BLaER1 treated with 17β-estradiol and CSF1 and Interleukin-3, amounts not matched to agents 10 nM and 100 nM (cell line): Measurements from ENCODE around the gene DENND2C.
A peak's percentile ranks its signal among the peaks of the same experiment; 100 is the strongest.

Source experiments
- H3K27ac ChIP-seq, 11 experiments: shearing (Covaris generic); formaldehyde crosslinking; 2 replicates each; pipeline ENCODE4 v1.8.1; 2022
- H3K27me3 ChIP-seq, 11 experiments: shearing (Covaris generic); formaldehyde crosslinking; 2 replicates each; pipeline ENCODE4 v1.8.1; 2022
- H3K36me3 ChIP-seq, 11 experiments: shearing (Covaris generic); formaldehyde crosslinking; 2 replicates each; pipeline ENCODE4 v1.8.1; 2022
- H3K4me1 ChIP-seq, 10 experiments: shearing (Covaris generic); formaldehyde crosslinking; 2 replicates each; pipeline ENCODE4 v1.8.1; 2022
- H3K4me2 ChIP-seq, 11 experiments: shearing (Covaris generic); formaldehyde crosslinking; 2 replicates each; pipeline ENCODE4 v1.8.1; 2022
- H3K4me3 ChIP-seq, 10 experiments: shearing (Covaris generic); formaldehyde crosslinking; 2 replicates each; pipeline ENCODE4 v1.8.1; 2022
- H3K9ac ChIP-seq, 11 experiments: shearing (Covaris generic); formaldehyde crosslinking; 2 replicates each; pipeline ENCODE4 v1.8.1; 2022
- H3K9me3 ChIP-seq, 11 experiments: shearing (Covaris generic); formaldehyde crosslinking; replicated peaks in 1 of 11; 2 replicates each; pipeline ENCODE4 v1.8.1; 2022
- H4K20me1 ChIP-seq, 11 experiments: shearing (Covaris generic); formaldehyde crosslinking; 2 replicates each; pipeline ENCODE4 v1.8.1; 2022
- Cebpa-rat ChIP-seq, 11 experiments: shearing (Covaris generic); IDR thresholded peaks; 2 replicates each; pipeline ENCODE4 v1.8.1; 2022

DENND2C gene, protein sequence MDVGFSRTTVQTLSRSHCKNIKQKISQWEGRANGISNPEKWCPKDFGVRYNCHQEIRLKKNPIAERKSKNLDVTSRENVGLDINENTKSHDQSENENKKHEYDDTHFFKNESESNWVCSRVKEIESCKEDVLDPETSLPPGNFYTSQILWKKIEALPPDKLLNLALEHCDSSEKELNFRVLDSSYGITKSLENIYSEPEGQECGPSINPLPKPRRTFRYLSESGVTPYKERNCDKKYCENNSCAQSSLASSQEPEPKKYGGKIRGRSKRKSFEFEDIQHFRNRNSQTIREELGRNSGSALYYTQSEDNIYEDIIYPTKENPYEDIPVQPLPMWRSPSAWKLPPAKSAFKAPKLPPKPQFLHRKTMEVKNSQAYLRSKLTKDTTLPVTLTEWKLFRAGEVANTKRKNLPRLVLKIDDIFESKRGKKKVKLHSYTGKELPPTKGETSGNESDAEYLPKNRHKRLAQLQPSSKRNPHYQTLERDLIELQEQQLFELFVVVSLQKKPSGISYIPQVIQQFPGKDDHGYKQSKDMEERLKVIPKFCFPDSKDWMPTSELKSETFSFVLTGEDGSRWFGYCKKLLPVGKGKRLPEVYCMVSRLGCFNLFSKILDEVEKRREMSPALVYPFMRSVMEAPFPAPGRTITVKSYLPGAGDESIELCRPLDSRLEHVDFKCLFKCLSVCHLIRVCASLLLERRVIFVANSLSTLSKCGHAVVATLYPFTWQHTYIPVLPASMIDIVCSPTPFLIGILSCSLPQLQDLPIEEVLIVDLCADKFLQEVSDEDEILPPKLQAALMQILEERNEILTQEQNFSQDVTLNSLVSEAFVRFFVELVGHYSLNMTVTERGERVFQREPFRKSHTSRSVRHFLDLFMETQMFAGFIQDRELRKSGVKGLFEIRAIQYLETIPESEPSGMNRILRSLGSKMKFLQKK

DNA sequence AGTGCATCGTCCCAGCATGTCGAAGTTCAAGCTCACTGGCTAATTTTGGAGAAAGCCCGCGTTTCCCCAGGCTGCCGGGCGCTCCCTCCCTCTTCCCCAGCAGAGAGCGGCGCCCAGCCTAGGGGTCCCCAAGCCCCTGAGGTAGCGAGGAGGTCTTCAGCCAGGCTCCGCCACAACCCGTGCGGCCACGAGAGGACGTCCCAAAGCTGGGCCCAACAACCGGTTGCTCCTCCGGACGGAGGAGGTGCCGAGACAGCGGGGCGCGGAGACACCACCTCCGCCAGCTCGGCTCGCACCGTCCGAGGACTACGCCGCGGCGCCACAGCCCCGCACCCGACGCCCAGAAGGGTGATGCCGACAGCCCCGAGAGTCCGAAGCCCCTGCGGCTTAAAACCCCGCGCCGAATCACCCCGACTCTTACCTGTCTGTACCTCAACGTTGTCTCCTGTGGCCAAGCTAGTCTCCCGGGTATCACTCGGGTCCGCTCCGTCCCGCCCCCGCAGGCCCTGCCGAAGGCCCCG, at the start of gene DENND2C:
Gene DENND2C, minus strand, starts transcription at position 488 of the 521 bp plus-strand sequence. CDS start 44,065 bp downstream, outside the sequence.
- no peaks in the 10 kb centered on the region for H3K36me3 ChIP-seq
- H3K27me3 ChIP-seq, result peaks cover 2 to 16% (median 11%) of the 10 kb centered on the region in 11 experiments; a peak in 18 of 22 replicates
- H3K4me1 ChIP-seq, result peaks cover 4 to 13% (median 9%) of the 10 kb centered on the region in 10 experiments; a peak in 12 of 20 replicates
- H3K9ac ChIP-seq, result peak within 1 kb of the TSS; percentile 55 to 83 (median 75); a peak in 21 of 22 replicates
- H3K4me3 ChIP-seq, result peak within 1 kb of the TSS; percentile 59 to 82 (median 73)
- H3K4me2 ChIP-seq, result peak within 1 kb of the TSS; percentile 90 to 98 (median 95)
- H3K9me3 ChIP-seq, result no peaks in the 10 kb centered on the region
- no peak for TF ChIP-seq Cebpa-rat (IDR thresholded peaks at IDR 0.05)
- H3K27ac ChIP-seq, result peak within 1 kb of the TSS in 4 of 11 experiments; percentile 21 to 66 (median 54); a peak in 9 of 22 replicates
- H4K20me1 ChIP-seq, result no peaks in the 10 kb centered on the region

DNA sequence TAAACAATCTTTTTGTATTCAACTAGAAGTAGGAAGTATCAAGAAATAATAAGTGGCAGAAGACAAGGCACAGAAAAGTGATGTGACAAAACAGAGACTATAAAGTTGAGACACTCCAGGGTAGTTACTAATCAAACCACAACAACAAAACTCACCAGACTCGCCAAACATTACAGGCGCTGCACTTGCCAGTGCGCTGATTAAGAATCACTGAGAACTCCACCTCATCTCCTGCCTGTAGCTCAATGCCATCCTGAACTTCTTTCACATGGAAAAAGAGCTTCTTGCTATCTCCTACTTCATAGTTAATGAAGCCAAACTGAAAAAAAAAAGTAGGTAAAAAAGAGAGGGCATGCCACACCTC, 49.6 kb upstream of the DENND2C start:
- Histone ChIP-seq H3K27me3 (no peaks in the 10 kb centered on the region), H4K20me1 (peaks cover 0 to 28% (median 19%) of the 10 kb centered on the region in 11 experiments; a peak in 8 of 22 replicates), H3K4me2 (no peak overlapping the region), H3K9ac (no peak overlapping the region), H3K4me1 (peaks cover 13 to 22% (median 16%) of the 10 kb centered on the region in 10 experiments), H3K4me3 (no peak overlapping the region), H3K36me3 (peaks cover 78 to 92% (median 84%) of the 10 kb centered on the region in 11 experiments), H3K9me3 (no peaks in the 10 kb centered on the region), H3K27ac (no peak overlapping the region)
- TF ChIP-seq Cebpa-rat (IDR thresholded peaks at IDR 0.05), result no peak

DNA sequence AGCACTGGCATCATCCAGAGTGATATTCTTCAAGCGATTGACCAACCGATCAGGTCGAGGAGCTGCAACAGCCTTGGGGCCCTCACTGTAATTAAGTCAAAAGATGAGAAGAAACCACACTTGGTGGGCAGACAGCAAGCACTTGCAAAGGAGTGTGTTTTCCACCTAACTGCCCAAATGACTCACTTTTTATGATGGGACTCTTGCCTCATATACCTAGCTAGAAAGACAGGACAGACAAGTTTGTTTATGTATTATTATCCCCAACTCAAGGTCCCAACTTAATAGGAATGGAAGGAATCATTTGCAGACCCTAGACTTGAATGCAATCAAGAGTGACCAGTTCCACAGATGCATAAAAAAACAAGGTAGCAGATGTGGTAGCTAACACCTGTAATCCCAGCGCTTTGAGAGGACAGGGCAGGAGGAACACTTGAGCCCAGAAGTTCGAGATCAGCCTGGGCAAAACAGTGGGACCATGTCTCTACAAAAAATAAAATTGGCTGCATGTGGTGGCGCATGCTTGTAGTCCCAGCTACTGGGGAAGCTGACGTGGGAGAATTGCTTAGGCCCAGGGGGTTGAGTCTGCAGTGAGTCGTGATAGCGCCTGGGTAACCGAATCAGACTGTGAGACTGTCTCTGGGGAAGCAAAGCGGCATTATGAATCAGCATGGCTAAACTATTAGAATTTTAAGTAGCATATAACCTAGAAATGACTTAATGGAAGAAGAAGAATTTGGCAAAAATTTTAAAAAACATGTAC, 49.0 kb upstream of the DENND2C start:
- Histone ChIP-seq H3K27ac (no peak overlapping the region), H3K9ac (no peak overlapping the region), H3K4me1 (peaks cover 13 to 24% (median 16%) of the 10 kb centered on the region in 10 experiments), H4K20me1 (peaks cover 0 to 28% (median 19%) of the 10 kb centered on the region in 11 experiments; a peak in 8 of 22 replicates), H3K27me3 (no peaks in the 10 kb centered on the region), H3K36me3 (peaks cover 72 to 92% (median 82%) of the 10 kb centered on the region in 11 experiments), H3K4me2 (no peak overlapping the region), H3K4me3 (no peak overlapping the region), H3K9me3 (no peaks in the 10 kb centered on the region)
- no peak for TF ChIP-seq Cebpa-rat (IDR thresholded peaks at IDR 0.05)

DNA sequence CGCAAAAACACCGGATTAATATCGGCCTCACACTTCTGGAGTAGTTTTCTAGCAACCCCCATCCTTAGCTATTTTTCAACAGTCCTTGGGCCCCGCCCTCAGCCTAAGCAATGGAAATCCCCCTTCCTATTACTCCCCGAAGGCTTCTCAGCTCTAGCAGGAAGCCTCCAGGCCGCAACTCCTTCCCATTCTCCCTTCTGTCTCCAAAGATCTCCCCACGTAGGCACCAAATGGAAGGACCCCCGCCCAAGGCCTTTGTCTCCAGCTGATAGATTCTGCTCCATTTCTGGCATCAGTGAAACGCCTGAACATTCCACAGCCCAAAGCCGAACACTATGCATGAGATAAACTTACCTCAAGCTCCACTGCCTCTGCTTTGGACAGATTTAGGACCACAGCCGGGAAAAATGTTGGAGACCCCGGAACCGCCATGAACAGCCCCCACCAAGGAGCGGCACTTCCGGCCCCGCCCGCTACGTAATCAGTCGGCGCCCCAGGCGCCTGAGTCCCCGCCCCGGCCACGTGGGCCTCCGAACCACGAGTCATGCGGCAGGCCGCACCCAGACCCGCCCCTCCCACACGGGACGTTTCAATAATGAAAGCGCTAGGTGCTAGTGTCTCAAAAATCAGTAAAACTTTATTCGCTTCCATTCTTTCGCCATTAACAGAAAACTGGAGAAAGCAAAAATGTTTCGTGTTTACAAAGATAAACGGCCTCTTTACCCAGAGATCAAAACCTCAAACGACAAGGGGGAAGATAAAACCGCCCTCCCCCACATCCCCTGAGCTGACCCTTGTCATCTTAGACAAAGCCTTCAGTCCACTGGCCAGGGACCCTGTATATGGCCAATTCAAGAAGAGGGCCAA, 46.7 kb upstream of the DENND2C start, which contains the start of gene NRAS:
Gene NRAS, minus strand, starts transcription at position 468 of the 867 bp plus-strand sequence. CDS start 611 bp downstream, outside the sequence.
- peak within 1 kb of the TSS; percentile 90 to 98 (median 94) for H3K27ac ChIP-seq
- peak within 1 kb of the TSS; percentile 79 to 95 (median 89) for H3K4me2 ChIP-seq
- H3K4me3 ChIP-seq, result peak within 1 kb of the TSS; percentile 77 to 96 (median 84)
- H3K27me3 ChIP-seq, result no peaks in the 10 kb centered on the region
- no peak for TF ChIP-seq Cebpa-rat (IDR thresholded peaks at IDR 0.05)
- peak within 1 kb of the TSS; percentile 90 to 97 (median 95) for H3K9ac ChIP-seq
- H3K36me3 ChIP-seq, result peaks cover 72 to 92% (median 82%) of the 10 kb centered on the region in 11 experiments
- H3K9me3 ChIP-seq, result no peaks in the 10 kb centered on the region
- peaks cover 13 to 24% (median 16%) of the 10 kb centered on the region in 10 experiments for H3K4me1 ChIP-seq
- H4K20me1 ChIP-seq, result peaks cover 6 to 28% (median 15%) of the 10 kb centered on the region in 11 experiments; a peak in 13 of 22 replicates

DNA sequence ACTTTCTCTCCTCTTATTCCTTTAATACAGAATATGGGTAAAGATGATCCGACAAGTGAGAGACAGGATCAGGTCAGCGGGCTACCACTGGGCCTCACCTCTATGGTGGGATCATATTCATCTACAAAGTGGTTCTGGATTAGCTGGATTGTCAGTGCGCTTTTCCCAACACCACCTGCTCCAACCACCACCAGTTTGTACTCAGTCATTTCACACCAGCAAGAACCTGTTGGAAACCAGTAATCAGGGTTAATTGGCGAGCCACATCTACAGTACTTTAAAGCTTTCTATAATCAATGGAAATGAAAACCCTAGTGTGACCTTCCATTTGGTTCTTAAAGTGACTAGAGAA, 46.1 kb upstream of the DENND2C start:
- H3K4me3 ChIP-seq, result peak overlapping the region; percentile 77 to 96 (median 84)
- H4K20me1 ChIP-seq, result peaks cover 4 to 28% (median 15%) of the 10 kb centered on the region in 11 experiments; a peak in 13 of 22 replicates
- TF ChIP-seq Cebpa-rat (IDR thresholded peaks at IDR 0.05), result no peak
- H3K4me1 ChIP-seq, result peaks cover 13 to 24% (median 16%) of the 10 kb centered on the region in 10 experiments
- H3K27me3 ChIP-seq, result no peaks in the 10 kb centered on the region
- H3K4me2 ChIP-seq, result peak overlapping the region; percentile 79 to 95 (median 89)
- peaks cover 72 to 92% (median 82%) of the 10 kb centered on the region in 11 experiments for H3K36me3 ChIP-seq
- no peaks in the 10 kb centered on the region for H3K9me3 ChIP-seq
- peak overlapping the region; percentile 90 to 97 (median 95) for H3K9ac ChIP-seq
- peak overlapping the region; percentile 90 to 98 (median 94) for H3K27ac ChIP-seq

DNA sequence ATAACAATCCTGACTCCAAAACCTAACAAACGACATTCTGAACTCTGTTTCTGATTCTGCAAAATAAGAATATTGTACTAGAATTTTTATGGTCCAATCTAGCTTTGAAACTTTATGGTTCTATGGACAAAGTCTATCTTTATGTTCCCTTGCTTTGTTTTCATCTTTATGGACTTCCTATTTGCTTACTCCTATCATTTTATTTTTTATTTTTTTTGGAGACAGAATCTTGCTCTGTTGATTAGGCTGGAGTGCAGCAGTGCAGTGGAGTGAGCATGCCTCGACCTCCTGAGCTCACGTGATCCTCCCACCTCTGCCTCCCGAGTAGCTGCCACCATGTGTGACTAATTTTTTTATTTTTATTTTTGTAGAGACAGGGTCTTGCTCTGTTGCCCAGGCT, 43.1 kb upstream of the DENND2C start:
- Histone ChIP-seq H3K27ac (no peak overlapping the region), H4K20me1 (peaks cover 0 to 33% (median 12%) of the 10 kb centered on the region in 11 experiments; a peak in 11 of 22 replicates), H3K4me1 (peaks cover 13 to 24% (median 16%) of the 10 kb centered on the region in 10 experiments), H3K4me3 (no peak overlapping the region), H3K9me3 (no peaks in the 10 kb centered on the region), H3K36me3 (peaks cover 68 to 91% (median 79%) of the 10 kb centered on the region in 11 experiments), H3K4me2 (no peak overlapping the region), H3K27me3 (no peaks in the 10 kb centered on the region), H3K9ac (no peak overlapping the region)
- no peak for TF ChIP-seq Cebpa-rat (IDR thresholded peaks at IDR 0.05)

DNA sequence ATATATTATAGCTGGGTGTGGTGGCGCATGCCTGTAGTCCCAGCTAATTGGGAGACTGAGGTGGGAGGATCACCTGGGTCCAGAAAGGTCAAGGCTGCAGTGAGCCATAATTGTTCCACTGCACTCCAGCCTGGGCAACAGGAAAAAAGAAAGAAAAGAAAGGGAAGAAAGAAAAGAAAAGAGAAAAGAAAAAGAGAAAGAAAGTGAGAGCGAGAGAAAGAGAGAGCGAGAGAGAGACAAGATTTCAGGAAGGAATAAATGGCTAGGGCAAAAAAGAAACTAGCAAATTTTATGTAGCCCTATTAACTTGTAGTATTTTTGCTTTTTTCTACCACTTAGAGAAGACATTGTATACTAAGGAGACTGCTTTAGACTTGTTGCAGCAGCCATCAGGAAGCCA, 40.5 kb upstream of the DENND2C start:
- Histone ChIP-seq H3K27ac (no peak overlapping the region), H3K4me2 (no peak overlapping the region), H3K9me3 (no peaks in the 10 kb centered on the region), H3K4me3 (no peak overlapping the region), H3K4me1 (peaks cover 5 to 12% (median 6%) of the 10 kb centered on the region in 10 experiments; a peak in 19 of 20 replicates), H4K20me1 (peaks cover 0 to 33% (median 12%) of the 10 kb centered on the region in 11 experiments; a peak in 12 of 22 replicates), H3K27me3 (no peaks in the 10 kb centered on the region), H3K9ac (0 out of 22 replicates have a peak overlapping the region, but pooled peaks of 1 of the 11 experiments have one; percentile 15), H3K36me3 (peaks cover 85 to 98% (median 95%) of the 10 kb centered on the region in 11 experiments)
- TF ChIP-seq Cebpa-rat (IDR thresholded peaks at IDR 0.05), result no peak
